ENCODE measurements around the gene METTL24. TPM values are rescaled to one million over a fixed set of nuclear protein-coding genes. Genes with fewer than 3 reads are reported as not detected.
"Not testable (repeated sequence)": the region's sequence is repeated elsewhere in the genome, so short reads cannot be mapped to it uniquely, and the experiment has no call there.

METTL24 gene
- total RNA-seq, 1 experiment from 2014 or later: 0.61 TPM

DNA sequence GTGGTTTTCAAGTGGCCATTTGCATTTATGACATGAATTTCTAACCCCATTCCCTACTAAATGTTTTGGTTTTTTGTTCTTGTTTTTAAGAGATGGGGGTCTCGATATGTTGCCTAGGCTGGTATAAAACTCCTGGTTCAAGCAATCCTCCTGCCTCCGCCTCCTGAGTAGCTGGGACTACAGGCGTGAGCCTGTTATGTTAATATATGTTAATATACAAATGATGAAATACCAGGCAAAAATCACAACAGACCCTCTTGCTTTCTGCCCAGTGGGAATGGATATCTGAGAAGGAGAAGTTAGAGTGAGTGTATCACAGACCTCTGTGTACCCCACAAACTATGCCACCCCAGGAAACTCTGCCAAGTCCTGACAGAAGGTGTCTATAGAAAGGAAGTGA, 111.8 kb downstream of the METTL24 start:
- Histone ChIP-seq H3K4me2 (ENCODE audit: insufficient read depth, insufficient read length, low read length) (no peak overlapping the region), H4K91ac (ENCODE audit: insufficient read length, low read depth, low read length) (no peak overlapping the region), H3T11ph (ENCODE audit: low read length) (no peak overlapping the region), H2AFZ (ENCODE audit: low read length) (no peak overlapping the region), H3K9ac (ENCODE audit: extremely low read depth, insufficient read length, low read length) (no peak overlapping the region), H3K14ac (ENCODE audit: insufficient read depth, low read length) (no peak overlapping the region), H3K4ac (ENCODE audit: low read depth, low read length) (no peak overlapping the region), H4K20me1 (ENCODE audit: control insufficient read depth, insufficient read depth, insufficient read length) (no peaks in the 10 kb centered on the region), H2AK5ac (ENCODE audit: insufficient read length, low read length) (no peak overlapping the region), H3K4me1 (ENCODE audit: insufficient read depth, low read length) (no peaks in the 10 kb centered on the region), H3K27me3 (ENCODE audit: insufficient read depth, low read length) (no peaks in the 10 kb centered on the region), H3K79me2 (ENCODE audit: insufficient read depth, low read length) (no peaks in the 10 kb centered on the region), H3K27ac (ENCODE audit: insufficient read length, low read depth, low read length) (no peak overlapping the region), H3K79me1 (ENCODE audit: insufficient read depth, low read depth, low read length, poor library complexity, severe bottlenecking) (no peaks in the 10 kb centered on the region), H3K9me3 (ENCODE audit: control insufficient read depth, low read depth, low read length) (no peaks in the 10 kb centered on the region), H2BK120ac (ENCODE audit: low read depth, low read length, poor library complexity, severe bottlenecking) (no peak overlapping the region), H2BK15ac (ENCODE audit: low read depth, low read length) (no peak overlapping the region), H4K5ac (ENCODE audit: insufficient read length, low read depth, low read length) (no peak overlapping the region), H3K18ac (ENCODE audit: insufficient read length, low read depth, low read length) (no peak overlapping the region), H2BK12ac (ENCODE audit: insufficient read length, low read depth, low read length) (no peak overlapping the region), H3K56ac (ENCODE audit: insufficient read length, low read depth, low read length) (no peak overlapping the region), H2BK5ac (ENCODE audit: insufficient read length, low read length) (no peak overlapping the region), H2BK20ac (ENCODE audit: low read depth, low read length, poor library complexity, severe bottlenecking) (no peak overlapping the region), H4K8ac (replicated peaks; ENCODE audit: insufficient read length, low read depth, low read length) (no peak overlapping the region), H3K23me2 (ENCODE audit: insufficient read length, low read depth, low read length, poor library complexity, severe bottlenecking) (no peaks in the 10 kb centered on the region), H3K23ac (ENCODE audit: insufficient read length, low read depth, low read length) (no peak overlapping the region)
- TF ChIP-seq, protein P1, sequence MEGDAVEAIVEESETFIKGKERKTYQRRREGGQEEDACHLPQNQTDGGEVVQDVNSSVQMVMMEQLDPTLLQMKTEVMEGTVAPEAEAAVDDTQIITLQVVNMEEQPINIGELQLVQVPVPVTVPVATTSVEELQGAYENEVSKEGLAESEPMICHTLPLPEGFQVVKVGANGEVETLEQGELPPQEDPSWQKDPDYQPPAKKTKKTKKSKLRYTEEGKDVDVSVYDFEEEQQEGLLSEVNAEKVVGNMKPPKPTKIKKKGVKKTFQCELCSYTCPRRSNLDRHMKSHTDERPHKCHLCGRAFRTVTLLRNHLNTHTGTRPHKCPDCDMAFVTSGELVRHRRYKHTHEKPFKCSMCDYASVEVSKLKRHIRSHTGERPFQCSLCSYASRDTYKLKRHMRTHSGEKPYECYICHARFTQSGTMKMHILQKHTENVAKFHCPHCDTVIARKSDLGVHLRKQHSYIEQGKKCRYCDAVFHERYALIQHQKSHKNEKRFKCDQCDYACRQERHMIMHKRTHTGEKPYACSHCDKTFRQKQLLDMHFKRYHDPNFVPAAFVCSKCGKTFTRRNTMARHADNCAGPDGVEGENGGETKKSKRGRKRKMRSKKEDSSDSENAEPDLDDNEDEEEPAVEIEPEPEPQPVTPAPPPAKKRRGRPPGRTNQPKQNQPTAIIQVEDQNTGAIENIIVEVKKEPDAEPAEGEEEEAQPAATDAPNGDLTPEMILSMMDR (conservative IDR thresholded peaks at IDR 0.05): no peak
- Mint-ChIP-seq H3K27me3 (ENCODE audit: low read depth) (no peaks in the 10 kb centered on the region), H3K9me3 (no peaks in the 10 kb centered on the region), H3K36me3 (ENCODE audit: insufficient read depth in 1 of 3, low read depth in 3 of 3) (no peaks in the 10 kb centered on the region), H3K4me1 (peaks cover 8 to 12% of the 10 kb centered on the region in 2 experiments), H3K27ac (peak overlapping the region in 2 of 3 experiments; percentile 46 to 81; a peak in 5 of 7 replicates), H3K4me3 (no peak overlapping the region)
- no peak for DNase-seq
- WGBS (ENCODE audit: extremely low coverage, insufficient read length, low lambda C conversion rate): no CpG with 5 or more reads among the region's 3 CpGs

DNA sequence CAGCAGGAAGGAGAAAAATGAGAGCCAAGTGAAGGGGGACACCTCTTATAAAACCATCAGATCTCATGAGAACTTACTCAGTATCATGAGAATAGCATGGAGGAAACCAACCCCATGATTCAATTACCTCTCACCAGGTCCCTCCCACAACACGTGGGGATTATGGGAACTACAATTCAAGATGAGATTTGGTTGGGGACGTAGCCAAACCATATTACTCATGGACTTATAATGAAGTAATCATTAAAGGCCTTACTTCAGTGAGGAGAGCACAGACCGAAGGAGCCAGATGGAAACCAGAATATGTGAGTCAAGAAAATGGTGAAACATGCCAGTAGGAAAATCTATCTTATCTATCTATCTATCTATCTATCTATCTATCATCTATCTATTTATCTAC, 113.5 kb downstream of the METTL24 start:
- not testable (repeated sequence) for H3K4me2 ChIP-seq (ENCODE audit: insufficient read depth, insufficient read length, low read length); H2BK120ac ChIP-seq (ENCODE audit: low read depth, low read length, poor library complexity, severe bottlenecking)
- WGBS (ENCODE audit: extremely low coverage, insufficient read length, low lambda C conversion rate): no CpG with 5 or more reads among the region's 3 CpGs

More for the DNA sequence above, 113.5 kb downstream of the METTL24 start:
- H2BK12ac ChIP-seq (ENCODE audit: insufficient read length, low read depth, low read length); H3K36me3 Mint-ChIP-seq (ENCODE audit: insufficient read depth in 1 of 3, low read depth in 3 of 3); H2AFZ ChIP-seq (ENCODE audit: low read length); H3K18ac ChIP-seq (ENCODE audit: insufficient read length, low read depth, low read length); H3K27me3 ChIP-seq (ENCODE audit: insufficient read depth, low read length); H3K9me3 Mint-ChIP-seq; H3K9ac ChIP-seq (ENCODE audit: extremely low read depth, insufficient read length, low read length); H3K27ac Mint-ChIP-seq; H4K8ac ChIP-seq (replicated peaks; ENCODE audit: insufficient read length, low read depth, low read length); DNase-seq; H3K79me2 ChIP-seq (ENCODE audit: insufficient read depth, low read length); H3K4me1 ChIP-seq (ENCODE audit: insufficient read depth, low read length); H2BK20ac ChIP-seq (ENCODE audit: low read depth, low read length, poor library complexity, severe bottlenecking); H3K27me3 Mint-ChIP-seq (ENCODE audit: low read depth); H4K91ac ChIP-seq (ENCODE audit: insufficient read length, low read depth, low read length); H3K4me1 Mint-ChIP-seq; H2BK15ac ChIP-seq (ENCODE audit: low read depth, low read length); H3K4ac ChIP-seq (ENCODE audit: low read depth, low read length); H3K9me3 ChIP-seq (ENCODE audit: control insufficient read depth, low read depth, low read length); H3K14ac ChIP-seq (ENCODE audit: insufficient read depth, low read length); H4K20me1 ChIP-seq (ENCODE audit: control insufficient read depth, insufficient read depth, insufficient read length); H3T11ph ChIP-seq (ENCODE audit: low read length); H3K79me1 ChIP-seq (ENCODE audit: insufficient read depth, low read depth, low read length, poor library complexity, severe bottlenecking); H3K23ac ChIP-seq (ENCODE audit: insufficient read length, low read depth, low read length); H3K56ac ChIP-seq (ENCODE audit: insufficient read length, low read depth, low read length); H4K5ac ChIP-seq (ENCODE audit: insufficient read length, low read depth, low read length); H3K4me3 Mint-ChIP-seq; H2AK5ac ChIP-seq (ENCODE audit: insufficient read length, low read length); H3K23me2 ChIP-seq (ENCODE audit: insufficient read length, low read depth, low read length, poor library complexity, severe bottlenecking); H3K27ac ChIP-seq (ENCODE audit: insufficient read length, low read depth, low read length); H2BK5ac ChIP-seq (ENCODE audit: insufficient read length, low read length): not testable (repeated sequence)

Data from H9 (cell line).